Adrenal gland (tissue), 5 donors: Measurements from ENCODE around the gene CZIB.

Experiments
- CTCF ChIP-seq, 6 experiments: fragments of 450-650 bp in 4 of 6; fragments of 200-600 bp in 2 of 6; sonication (generic) in 1 of 6; IDR thresholded peaks; 1 replicate in 5 of 6; 2 replicates in 1 of 6; pipeline versions ENCODE4 v1.5.1 to v1.8.0; 2016 to 2021; ENCODE audit warnings: antibody characterized with exemption in 6 of 6, mild to moderate bottlenecking in 2 of 6, moderate library complexity in 1 of 6
- POLR2A ChIP-seq, 2 donors: fragments of 450-650 bp; IDR thresholded peaks; one replicate each; pipeline ENCODE4 v1.6.1; 2017; ENCODE audit warnings: antibody characterized with exemption in 2 of 2, mild to moderate bottlenecking in 2 of 2, moderate library complexity in 1 of 2
- donor health status: DM: no; HTN: no; CAD: no.

GRCh38 chr1:53266038-53266437, 45.6 kb upstream of the CZIB start:
- TF ChIP-seq CTCF (IDR thresholded peaks at IDR 0.05), result no peak
- TF ChIP-seq POLR2A (IDR thresholded peaks at IDR 0.05), result no peak
